Measurements from ENCODE around the gene CALM1.

GRCh38 chr14:90440592-90440991 is 43.8 kb downstream of the CALM1 start:
- TF ChIP-seq CTCF (IDR thresholded peaks at IDR 0.05) (no peak), EZH2 (IDR thresholded peaks at IDR 0.05) (no peak)
